GM18861 (cell line): ENCODE results near the gene IGF1.
"Not testable (repeated sequence)": the region's sequence is repeated elsewhere in the genome, so short reads cannot be mapped to it uniquely, and the experiment has no call there.

Source experiments
- ATAC-seq: cut with Tn5 transposase; IDR thresholded peaks from one replicate; pipeline ENCODE4 v1.9.1; 2021; ENCODE audit not compliant: unreplicated experiment

IGF1 gene

GRCh38 chr12:102394200-102394599 is 86.2 kb downstream of the IGF1 start:
- no peak for ATAC-seq

- ATAC-seq, result no peak
Measured at GRCh38 chr12:102390068-102390467, 90.3 kb downstream of the IGF1 start.

- no peak for ATAC-seq
Measured at GRCh38 chr12:102388469-102388868, 91.9 kb downstream of the IGF1 start.

GRCh38 chr12:102385343-102385742 is 95.0 kb downstream of the IGF1 start:
- no peak for ATAC-seq

GRCh38 chr12:102379346-102380162 is 100.8 kb downstream of the IGF1 start:
- ATAC-seq, result no peak

- ATAC-seq, result no peak
Measured at GRCh38 chr12:102376781-102377180, 103.6 kb downstream of the IGF1 start.

GRCh38 chr12:102376181-102376747 is 104.1 kb downstream of the IGF1 start:
- no peak for ATAC-seq

GRCh38 chr12:102374190-102374589 is 106.2 kb downstream of the IGF1 start:
- ATAC-seq, result no peak

- ATAC-seq, result no peak
Measured at GRCh38 chr12:102372087-102372486, 108.3 kb downstream of the IGF1 start.

- no peak for ATAC-seq
Measured at GRCh38 chr12:102371165-102371564, 109.2 kb downstream of the IGF1 start.

GRCh38 chr12:102369876-102370275 is 110.5 kb downstream of the IGF1 start:
- ATAC-seq, result no peak

GRCh38 chr12:102365365-102365764 is 115.0 kb downstream of the IGF1 start:
- no peak for ATAC-seq

- ATAC-seq, result no peak
Measured at GRCh38 chr12:102364709-102365108, 115.7 kb downstream of the IGF1 start.

GRCh38 chr12:102356690-102357089 is 123.7 kb downstream of the IGF1 start:
- ATAC-seq, result no peak

GRCh38 chr12:102354281-102354680 is 126.1 kb downstream of the IGF1 start:
- ATAC-seq, result not testable (repeated sequence)

- no peak for ATAC-seq
Measured at GRCh38 chr12:102351322-102351721, 129.0 kb downstream of the IGF1 start.

GRCh38 chr12:102350070-102350469 is 130.3 kb downstream of the IGF1 start:
- no peak for ATAC-seq

GRCh38 chr12:102349079-102349478 is 131.3 kb downstream of the IGF1 start:
- no peak for ATAC-seq

- ATAC-seq, result no peak
Measured at GRCh38 chr12:102347811-102348210, 132.6 kb downstream of the IGF1 start.
